Adrenal gland (tissue), 12 donors: ENCODE measurements around the gene TSPAN4. TPM values are rescaled to one million over a fixed set of nuclear protein-coding genes. Genes with fewer than 3 reads are reported as not detected.

ENCODE experiments used
- DNase-seq, 7 donors: peaks; one replicate each; pipeline ENCODE4 v3.0.0-alpha.2; 2019 to 2020
- H3K27ac ChIP-seq, 5 donors: fragments of 200-600 bp; sonication (generic) in 4 of 5; 1 replicate in 3 of 5; 2 replicates in 2 of 5; pipeline versions ENCODE4 v1.5.1 to v1.8.0; 2016 to 2020; ENCODE audit warnings: mild to moderate bottlenecking in 1 of 5
- H3K27me3 ChIP-seq: fragments of 200-600 bp; 2 replicates; pipeline ENCODE4 v1.8.0; 2021
- H3K36me3 ChIP-seq, 2 donors: fragments of 200-600 bp; replicated peaks in 1 of 2; 1 replicate in 1 of 2; 2 replicates in 1 of 2; pipeline versions ENCODE4 v1.5.1 to v1.8.0; 2018 to 2022
- H3K4me1 ChIP-seq, 2 donors: fragments of 200-600 bp; replicated peaks in 1 of 2; 1 replicate in 1 of 2; 2 replicates in 1 of 2; pipeline versions ENCODE4 v1.5.1 to v1.8.0; 2018 to 2021
- H3K4me3 ChIP-seq, 4 donors: fragments of 200-600 bp; sonication (generic) in 3 of 4; one replicate each; pipeline ENCODE4 v1.5.1; 2016 to 2018
- H3K9me3 ChIP-seq, 3 donors: fragments of 200-600 bp; sonication (generic) in 1 of 3; replicated peaks in 1 of 3; 1 replicate in 2 of 3; 2 replicates in 1 of 3; pipeline versions ENCODE4 v1.5.1 to v1.8.0; 2016 to 2021
- POLR2A ChIP-seq, 2 donors: fragments of 450-650 bp; IDR thresholded peaks; one replicate each; pipeline ENCODE4 v1.6.1; 2017; ENCODE audit warnings: antibody characterized with exemption in 2 of 2, mild to moderate bottlenecking in 2 of 2, moderate library complexity in 1 of 2
- WGBS, 4 donors: extraction: QIAGEN DNeasy Blood & Tissue Kit in 2 of 4; methylation state at CpG; one replicate each; pipeline versions ENCODE4 v1.1.5 to v1.1.7; 2013 to 2017; 5-methylcytosine and 5-hydroxymethylcytosine counted together
- intact Hi-C, 2 donors: fragments of 100-400 bp; cut with DNase I; formaldehyde crosslinking; loops; one replicate each; pipeline versions ENCODE4 v1.14.1 to v1.15.0; 2022 to 2023
- polyA plus RNA-seq, 3 donors: library from polyadenylated mRNA; stranded (reverse); fragments of 200-250 nt in 2 of 3; fragments of 350-450 nt in 1 of 3; fragmentation: Illumina TruSeq in 1 of 3; extraction: RNeasy Lipid Tissue Mini Kit (QIAGEN cat#74804) in 1 of 3; gene quantifications; one replicate each; pipeline ENCODE4 v1.2.3, GENCODE V29; 2013 to 2014
- total RNA-seq, 9 donors: library from RNA; depleted of rRNA in 4 of 9; stranded (reverse); fragments of >200 nt in 4 of 9; fragments of 120-200 nt in 1 of 9; fragmentation: NEBNext Ultra II Directional in 1 of 9; extraction: Animal tissue kit (Norgen Biotek cat#: 25700) in 1 of 9; gene quantifications; one replicate each; pipeline versions ENCODE4 v1.1.0 to v1.2.4, GENCODE V29; 2013 to 2023
- TF ChIP-seq, protein P1 (sequence below), 6 experiments: fragments of 450-650 bp in 4 of 6; fragments of 200-600 bp in 2 of 6; sonication (generic) in 1 of 6; IDR thresholded peaks; 1 replicate in 5 of 6; 2 replicates in 1 of 6; pipeline versions ENCODE4 v1.5.1 to v1.8.0; 2016 to 2021; ENCODE audit warnings: antibody characterized with exemption in 6 of 6, mild to moderate bottlenecking in 2 of 6, moderate library complexity in 1 of 6
- donor health status: healthy with polysubstance abuse.
- donor health status: Bipolar disorder and iron deficiency.
- donor health status: DM: yes; HTN: yes; CAD: no.
- donor health status: DM: no; HTN: no; CAD: no.
- donor health status: DM: no; HTN: no; CAD: no.
- donor health status: DM: yes; HTN: yes; CAD: no.

Gene TSPAN4
- total and polyA plus RNA-seq, 12 donors = 5.2 to 207 (median 53.5) TPM

DNA sequence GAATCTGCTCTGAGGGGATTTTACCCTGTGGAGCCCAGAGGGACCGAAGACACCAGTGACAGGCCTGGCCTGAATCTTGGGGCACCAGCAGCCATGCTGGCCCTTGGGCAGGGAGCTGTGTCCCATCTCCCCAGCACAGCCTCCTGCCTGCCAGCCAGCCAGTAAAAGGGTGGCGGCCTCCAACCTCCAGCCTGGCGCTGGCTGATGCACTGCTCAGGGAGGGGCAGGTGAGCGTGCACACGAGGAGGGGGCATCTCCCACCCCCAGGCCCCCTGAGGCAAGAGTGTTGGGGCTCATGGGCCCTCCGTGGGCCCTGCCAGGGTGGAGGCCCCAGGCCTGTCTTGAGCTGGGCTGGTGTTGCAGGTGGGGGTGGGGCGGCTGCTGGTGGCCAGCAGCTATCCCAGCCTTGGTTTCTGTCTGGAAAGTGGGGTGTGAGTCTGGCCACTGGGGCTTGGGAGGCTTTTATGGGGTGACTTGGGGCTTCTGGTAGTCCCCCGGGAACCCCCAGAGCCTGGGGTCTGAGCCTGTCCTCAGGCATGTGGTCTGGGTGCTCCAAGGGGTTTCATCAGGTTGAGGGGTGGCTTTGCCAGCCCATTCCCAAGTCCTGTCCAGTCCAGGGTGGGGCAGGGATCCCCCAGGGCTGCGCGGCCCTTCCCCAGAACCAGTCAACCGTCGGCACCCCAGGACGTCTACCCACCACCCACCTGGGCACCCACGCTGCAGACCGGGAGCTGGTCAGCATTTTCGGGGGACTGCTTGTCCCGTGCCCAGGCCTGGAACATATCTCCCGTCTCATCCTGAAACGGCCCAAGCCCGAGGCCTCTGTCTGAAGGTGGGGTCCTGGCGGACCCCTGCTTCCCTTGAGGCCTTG, 17.8 kb downstream of the TSPAN4 start:
- Histone ChIP-seq H3K4me3 (no peak overlapping the region), H3K4me1 (peaks cover 0 to 19% of the 10 kb centered on the region in 2 donors)

DNA sequence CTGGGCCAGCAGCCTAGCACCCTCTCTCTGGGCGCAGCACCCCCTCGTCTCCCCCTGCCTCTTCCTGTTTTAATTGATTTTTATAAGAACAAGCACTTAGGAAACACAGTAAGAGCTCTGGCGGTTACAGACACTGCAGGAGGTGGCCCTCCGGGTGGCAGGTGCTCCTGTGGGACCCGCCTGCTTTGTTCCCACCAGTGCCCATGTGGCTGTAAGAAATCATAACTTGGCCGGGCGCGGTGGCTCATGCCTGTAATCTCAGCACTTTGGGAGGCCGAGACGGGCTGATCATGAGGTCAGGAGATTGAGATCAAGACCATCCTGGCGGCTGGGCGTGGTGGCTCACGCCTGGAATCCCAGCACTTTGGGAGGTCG, 18.4 kb downstream of the TSPAN4 start:
- 85 to 92% (median 88%) methylated on average over 5 to 14 of the region's 14 CpGs for WGBS, 4 donors
- Histone ChIP-seq H3K36me3 (no peaks in the 10 kb centered on the region), H3K27ac (no peak overlapping the region), H3K27me3 (no peaks in the 10 kb centered on the region), H3K4me3 (no peak overlapping the region), H3K9me3 (no peaks in the 10 kb centered on the region), H3K4me1 (peaks cover 0 to 19% of the 10 kb centered on the region in 2 donors)
- TF ChIP-seq, protein P1, sequence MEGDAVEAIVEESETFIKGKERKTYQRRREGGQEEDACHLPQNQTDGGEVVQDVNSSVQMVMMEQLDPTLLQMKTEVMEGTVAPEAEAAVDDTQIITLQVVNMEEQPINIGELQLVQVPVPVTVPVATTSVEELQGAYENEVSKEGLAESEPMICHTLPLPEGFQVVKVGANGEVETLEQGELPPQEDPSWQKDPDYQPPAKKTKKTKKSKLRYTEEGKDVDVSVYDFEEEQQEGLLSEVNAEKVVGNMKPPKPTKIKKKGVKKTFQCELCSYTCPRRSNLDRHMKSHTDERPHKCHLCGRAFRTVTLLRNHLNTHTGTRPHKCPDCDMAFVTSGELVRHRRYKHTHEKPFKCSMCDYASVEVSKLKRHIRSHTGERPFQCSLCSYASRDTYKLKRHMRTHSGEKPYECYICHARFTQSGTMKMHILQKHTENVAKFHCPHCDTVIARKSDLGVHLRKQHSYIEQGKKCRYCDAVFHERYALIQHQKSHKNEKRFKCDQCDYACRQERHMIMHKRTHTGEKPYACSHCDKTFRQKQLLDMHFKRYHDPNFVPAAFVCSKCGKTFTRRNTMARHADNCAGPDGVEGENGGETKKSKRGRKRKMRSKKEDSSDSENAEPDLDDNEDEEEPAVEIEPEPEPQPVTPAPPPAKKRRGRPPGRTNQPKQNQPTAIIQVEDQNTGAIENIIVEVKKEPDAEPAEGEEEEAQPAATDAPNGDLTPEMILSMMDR (IDR thresholded peaks at IDR 0.05) = no peak
- no peak for TF ChIP-seq POLR2A (IDR thresholded peaks at IDR 0.05)
- peak in 1 of 7 donors; percentile 30 for DNase-seq
- intact Hi-C loops = loop anchor here in 1 of 2 donors (5.0 kb wide), 1 partner anchor 191 kb away; no protein-coding TSS in a partner anchor

More for the DNA sequence above, 17.8 kb downstream of the TSPAN4 start:
- TF ChIP-seq POLR2A (IDR thresholded peaks at IDR 0.05) = no peak
- TF ChIP-seq, protein P1 (IDR thresholded peaks at IDR 0.05) = no peak
- DNase-seq = no peak
- no peaks in the 10 kb centered on the region for H3K9me3 ChIP-seq
- 76 to 89% (median 78%) methylated on average over 9 to 21 of the region's 21 CpGs for WGBS, 4 donors
- no peaks in the 10 kb centered on the region for H3K27me3 ChIP-seq
- peak overlapping the region in 2 of 5 donors; percentile 41 to 59 for H3K27ac ChIP-seq
- intact Hi-C loops = loop anchor here in 1 of 2 donors (5.0 kb wide), 1 partner anchor 192 kb away; no protein-coding TSS in a partner anchor
- H3K36me3 ChIP-seq = no peaks in the 10 kb centered on the region

DNA sequence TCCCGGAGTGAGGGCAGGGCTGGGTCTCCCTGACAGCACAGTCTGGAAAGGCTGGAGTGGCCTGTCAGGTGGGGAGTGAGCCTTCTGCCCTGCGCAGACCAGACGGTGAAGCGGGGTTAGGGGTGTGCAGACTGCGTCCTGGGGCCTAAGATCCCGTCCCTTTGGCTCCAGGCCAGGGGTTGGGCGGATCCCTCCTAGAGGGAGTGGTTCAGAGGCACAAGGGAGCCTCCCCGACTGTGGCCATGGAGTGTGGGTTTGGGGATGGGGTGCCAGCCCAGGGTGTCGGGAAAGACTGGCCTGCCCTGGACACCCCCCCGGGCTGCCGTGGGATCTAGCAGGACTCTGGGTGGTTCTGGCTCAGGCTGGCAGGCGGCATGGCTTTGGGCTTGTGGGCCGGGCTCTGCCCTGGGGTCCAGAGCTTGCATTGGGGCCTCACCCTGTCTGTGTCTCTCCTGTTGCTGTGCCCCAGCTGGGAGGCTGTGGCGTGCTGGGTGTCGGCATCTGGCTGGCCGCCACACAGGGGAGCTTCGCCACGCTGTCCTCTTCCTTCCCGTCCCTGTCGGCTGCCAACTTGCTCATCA, 19.5 kb downstream of the TSPAN4 start:
- H3K27ac ChIP-seq = no peak overlapping the region
- intact Hi-C loops = loop anchor here in 1 of 2 donors (5.0 kb wide), 1 partner anchor 190 kb away; no protein-coding TSS in a partner anchor
- WGBS, 4 donors = 36 to 59% (median 42%) methylated on average over 3 to 20 of the region's 20 CpGs

DNA sequence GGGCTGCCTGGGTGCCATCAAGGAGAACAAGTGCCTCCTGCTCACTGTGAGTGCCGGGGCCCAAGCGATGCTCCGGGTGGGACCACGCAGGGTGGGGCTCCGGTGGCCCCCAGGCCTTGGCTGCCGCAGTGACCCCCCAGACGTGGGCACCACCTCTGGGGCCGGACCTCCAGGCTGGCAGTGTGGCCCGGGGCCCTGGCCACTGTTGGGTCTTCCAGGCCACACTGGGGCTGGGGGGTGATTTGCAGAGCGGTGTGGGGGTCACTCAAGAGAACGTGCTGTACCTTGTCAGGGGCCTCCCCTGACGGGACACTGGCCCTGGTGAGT, 20.0 kb downstream of the TSPAN4 start:
- H3K36me3 ChIP-seq = peaks cover 0 to 4% of the 10 kb centered on the region in 2 donors
- H3K9me3 ChIP-seq = no peaks in the 10 kb centered on the region
- no peak overlapping the region for H3K4me3 ChIP-seq
- no peak overlapping the region for H3K27ac ChIP-seq
- intact Hi-C loops = loop anchor here in 1 of 2 donors (5.0 kb wide), 1 partner anchor 190 kb away; no protein-coding TSS in a partner anchor
- 43 to 65% (median 60%) methylated on average over 3 to 12 of the region's 12 CpGs for WGBS, 4 donors
- DNase-seq = no peak
- H3K27me3 ChIP-seq = no peaks in the 10 kb centered on the region
- TF ChIP-seq POLR2A (IDR thresholded peaks at IDR 0.05) = no peak
- TF ChIP-seq, protein P1 (IDR thresholded peaks at IDR 0.05) = no peak
- peaks cover 0 to 19% of the 10 kb centered on the region in 2 donors for H3K4me1 ChIP-seq

More for the DNA sequence above, 19.5 kb downstream of the TSPAN4 start:
- H3K4me1 ChIP-seq = peaks cover 0 to 19% of the 10 kb centered on the region in 2 donors
- peaks cover 0 to 4% of the 10 kb centered on the region in 2 donors for H3K36me3 ChIP-seq
- no peak overlapping the region for H3K4me3 ChIP-seq
- H3K27me3 ChIP-seq = no peaks in the 10 kb centered on the region
- peak in 3 of 7 donors; percentile 50 to 66 (median 56) for DNase-seq
- no peaks in the 10 kb centered on the region for H3K9me3 ChIP-seq
- TF ChIP-seq POLR2A (IDR thresholded peaks at IDR 0.05) = no peak
- TF ChIP-seq, protein P1 (IDR thresholded peaks at IDR 0.05) = no peak
